OCI-LY1 (cell line): Measurements from ENCODE around the gene TMEM45A.

Source experiments
- EZH2 ChIP-seq: fragments of 200-600 bp; sonication (generic), shearing (Covaris generic); IDR thresholded peaks from 2 replicates; pipeline ENCODE4 v1.8.0; 2017; ENCODE audit warnings: borderline replicate concordance, mixed run types, mild to moderate bottlenecking, antibody characterized with exemption, low read length, moderate library complexity, mixed read lengths
- TF ChIP-seq, protein P1 (sequence below): fragments of 200-600 bp; sonication (generic), shearing (Covaris generic); IDR thresholded peaks from 2 replicates; pipeline ENCODE4 v1.5.1; 2017; ENCODE audit warnings: mild to moderate bottlenecking, antibody characterized with exemption, low read length, moderate library complexity, mixed read lengths

DNA sequence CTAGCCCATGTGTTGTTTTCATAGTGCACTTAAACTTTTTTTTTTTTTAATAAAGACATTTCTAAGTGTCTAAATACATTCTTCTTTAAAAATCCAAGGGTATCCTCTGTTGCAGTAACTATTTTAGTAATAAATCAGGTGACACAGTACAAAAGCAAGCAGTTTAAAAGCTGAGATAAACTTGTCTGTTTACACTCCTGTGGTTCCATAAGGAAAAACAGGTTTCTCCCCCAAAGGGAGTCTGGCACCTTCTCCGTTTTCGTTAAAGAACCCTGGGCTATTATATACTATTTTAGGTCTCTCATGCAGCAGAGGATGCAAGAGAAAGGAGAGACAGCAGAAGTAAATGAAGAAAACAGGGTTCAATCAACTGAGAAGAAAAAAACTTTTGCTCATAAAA lies 43.2 kb upstream of the TMEM45A start:
- TF ChIP-seq, protein P1, sequence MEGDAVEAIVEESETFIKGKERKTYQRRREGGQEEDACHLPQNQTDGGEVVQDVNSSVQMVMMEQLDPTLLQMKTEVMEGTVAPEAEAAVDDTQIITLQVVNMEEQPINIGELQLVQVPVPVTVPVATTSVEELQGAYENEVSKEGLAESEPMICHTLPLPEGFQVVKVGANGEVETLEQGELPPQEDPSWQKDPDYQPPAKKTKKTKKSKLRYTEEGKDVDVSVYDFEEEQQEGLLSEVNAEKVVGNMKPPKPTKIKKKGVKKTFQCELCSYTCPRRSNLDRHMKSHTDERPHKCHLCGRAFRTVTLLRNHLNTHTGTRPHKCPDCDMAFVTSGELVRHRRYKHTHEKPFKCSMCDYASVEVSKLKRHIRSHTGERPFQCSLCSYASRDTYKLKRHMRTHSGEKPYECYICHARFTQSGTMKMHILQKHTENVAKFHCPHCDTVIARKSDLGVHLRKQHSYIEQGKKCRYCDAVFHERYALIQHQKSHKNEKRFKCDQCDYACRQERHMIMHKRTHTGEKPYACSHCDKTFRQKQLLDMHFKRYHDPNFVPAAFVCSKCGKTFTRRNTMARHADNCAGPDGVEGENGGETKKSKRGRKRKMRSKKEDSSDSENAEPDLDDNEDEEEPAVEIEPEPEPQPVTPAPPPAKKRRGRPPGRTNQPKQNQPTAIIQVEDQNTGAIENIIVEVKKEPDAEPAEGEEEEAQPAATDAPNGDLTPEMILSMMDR: no peak
- no peak for TF ChIP-seq EZH2
